Activated T-cell treated with anti-CD3 and anti-CD28 coated beads, Interleukin-2, amount 50 U/mL, for 4 hours (primary cell): ENCODE measurements around the gene TRIM15. TPM values are rescaled to one million over a fixed set of nuclear protein-coding genes. Genes with fewer than 3 reads are reported as not detected.
A peak's percentile ranks its signal among the peaks of the same experiment; 100 is the strongest.
"Not testable (repeated sequence)": the region's sequence is repeated elsewhere in the genome, so short reads cannot be mapped to it uniquely, and the experiment has no call there.

ENCODE experiments used
- ATAC-seq, 2 donors: fragments of 200-7000 bp; cut with Tn5 transposase; one replicate each; pipeline ENCODE4 v1.10.0; 2021
- DNase-seq: peaks from one replicate; pipeline ENCODE4 v3.0.0-alpha.2; 2020
- H3K27me3 Mint-ChIP-seq: one replicate; pipeline ENCODE4 v1.8.0; 2021; ENCODE audit warnings: low read depth, mixed read lengths
- H3K36me3 Mint-ChIP-seq: one replicate; pipeline ENCODE4 v1.8.0; 2022; ENCODE audit warnings: mixed read lengths; ENCODE audit not compliant: insufficient read depth
- H3K4me1 Mint-ChIP-seq: one replicate; pipeline ENCODE4 v1.8.0; 2021; ENCODE audit warnings: low read depth, mixed read lengths
- H3K4me3 Mint-ChIP-seq: one replicate; pipeline ENCODE4 v1.8.0; 2021; ENCODE audit warnings: mild to moderate bottlenecking, moderate library complexity, mixed read lengths
- H3K9me3 Mint-ChIP-seq: one replicate; pipeline ENCODE4 v1.8.0; 2021; ENCODE audit warnings: mixed read lengths
- total RNA-seq, 3 donors: library from RNA; stranded (reverse); gene quantifications; one replicate each; pipeline ENCODE4 v1.2.1, GENCODE V29; 2021

TRIM15 gene
- total RNA-seq, 3 donors from 2014 or later = 0.15 TPM; not detected in 2

GRCh38 chr6:30211899-30212298 lies 48.6 kb downstream of the TRIM15 start:
- Mint-ChIP-seq H3K36me3 (peaks cover 13% of the 10 kb centered on the region), H3K27me3 (no peaks in the 10 kb centered on the region), H3K4me3 (peak overlapping the region; percentile 93), H3K4me1 (peaks cover 70% of the 10 kb centered on the region), H3K9me3 (no peaks in the 10 kb centered on the region)
- ATAC-seq = no peak
- DNase-seq = no peak

- peaks cover 58% of the 10 kb centered on the region for H3K4me1 Mint-ChIP-seq
- H3K4me3 Mint-ChIP-seq = peak within 1 kb of the TSS; percentile 93
- no peaks in the 10 kb centered on the region for H3K9me3 Mint-ChIP-seq
- peaks cover 8% of the 10 kb centered on the region for H3K36me3 Mint-ChIP-seq
- H3K27me3 Mint-ChIP-seq = no peaks in the 10 kb centered on the region
- ATAC-seq (peak; percentile 92 to 95), DNase-seq (peak; percentile 95)
Measured at GRCh38 chr6:30212865-30213666, 49.7 kb downstream of the TRIM15 start, which contains the start of gene TRIM26. TSS of gene TRIM26 (minus strand) at chr6:30213406. CDS start at chr6:30199103, 14,303 bp downstream.

- DNase-seq (no peak), ATAC-seq (no peak)
- H3K4me1 Mint-ChIP-seq = peaks cover 53% of the 10 kb centered on the region
- H3K36me3 Mint-ChIP-seq = peaks cover 8% of the 10 kb centered on the region
- H3K4me3 Mint-ChIP-seq = peak overlapping the region; percentile 93
- H3K27me3 Mint-ChIP-seq = no peaks in the 10 kb centered on the region
- no peaks in the 10 kb centered on the region for H3K9me3 Mint-ChIP-seq
Measured at GRCh38 chr6:30213667-30213956, 50.3 kb downstream of the TRIM15 start.

- H3K4me1 Mint-ChIP-seq = peaks cover 48% of the 10 kb centered on the region
- peaks cover 6% of the 10 kb centered on the region for H3K36me3 Mint-ChIP-seq
- H3K9me3 Mint-ChIP-seq = no peaks in the 10 kb centered on the region
- peak overlapping the region; percentile 93 for H3K4me3 Mint-ChIP-seq
- ATAC-seq (peak; percentile 57 to 62), DNase-seq (peak; percentile 56)
- H3K27me3 Mint-ChIP-seq = no peaks in the 10 kb centered on the region
Measured at GRCh38 chr6:30213957-30214656, 50.8 kb downstream of the TRIM15 start.

- no peaks in the 10 kb centered on the region for H3K27me3 Mint-ChIP-seq
- peak overlapping the region; percentile 93 for H3K4me3 Mint-ChIP-seq
- H3K4me1 Mint-ChIP-seq = peaks cover 51% of the 10 kb centered on the region
- no peak for DNase-seq
- ATAC-seq = no peak
- H3K9me3 Mint-ChIP-seq = no peaks in the 10 kb centered on the region
- H3K36me3 Mint-ChIP-seq = peaks cover 5% of the 10 kb centered on the region
Measured at GRCh38 chr6:30214657-30214982, 51.3 kb downstream of the TRIM15 start.

- Mint-ChIP-seq H3K27me3 (no peaks in the 10 kb centered on the region), H3K4me3 (peak overlapping the region; percentile 46), H3K9me3 (no peaks in the 10 kb centered on the region), H3K36me3 (no peaks in the 10 kb centered on the region), H3K4me1 (peaks cover 37% of the 10 kb centered on the region)
- ATAC-seq (no peak), DNase-seq (no peak)
Measured at GRCh38 chr6:30216096-30216495, 52.8 kb downstream of the TRIM15 start.

GRCh38 chr6:30219244-30219643 lies 55.9 kb downstream of the TRIM15 start:
- Mint-ChIP-seq H3K4me1 (peaks cover 14% of the 10 kb centered on the region), H3K4me3 (no peak overlapping the region), H3K36me3 (peaks cover 9% of the 10 kb centered on the region), H3K27me3 (no peaks in the 10 kb centered on the region), H3K9me3 (peaks cover 11% of the 10 kb centered on the region)
- DNase-seq (peak; percentile 38), ATAC-seq (peak; percentile 57 to 63)

- not testable (repeated sequence) for DNase-seq, H3K27me3 Mint-ChIP-seq, ATAC-seq, H3K4me1 Mint-ChIP-seq, H3K36me3 Mint-ChIP-seq, H3K4me3 Mint-ChIP-seq
- H3K9me3 Mint-ChIP-seq = peaks cover 11% of the 10 kb centered on the region
Measured at GRCh38 chr6:30221395-30221794, 58.0 kb downstream of the TRIM15 start.

- not testable (repeated sequence) for DNase-seq, H3K36me3 Mint-ChIP-seq
Measured at GRCh38 chr6:30221956-30222355, 58.6 kb downstream of the TRIM15 start.

More at GRCh38 chr6:30221956-30222355, 58.6 kb downstream of the TRIM15 start:
- not testable (repeated sequence) for H3K27me3 Mint-ChIP-seq, H3K4me1 Mint-ChIP-seq, ATAC-seq, H3K4me3 Mint-ChIP-seq
- H3K9me3 Mint-ChIP-seq = peaks cover 11% of the 10 kb centered on the region

Other genes with a start within 250 kb of the TRIM15 start
- 1,000 to 10,000 TPM; 1,247 to 1,756 (median 1,527) TPM for gene HLA-A, start 221.0 kb upstream of the TRIM15 start, total RNA-seq
- 10 to 100 TPM; 80.6 to 86.6 (median 84.8) TPM for gene POLR1H, start 102.3 kb upstream of the TRIM15 start, total RNA-seq
- 10 to 100 TPM; 71.9 to 81.6 (median 80.5) TPM for gene PPP1R11, start 96.3 kb upstream of the TRIM15 start, total RNA-seq
- not detected for gene RNF39, start 87.8 kb upstream of the TRIM15 start, total RNA-seq
- gene TRIM31, start 50.5 kb upstream of the TRIM15 start, total RNA-seq = not detected
- gene TRIM40, start 27.4 kb upstream of the TRIM15 start, total RNA-seq = not detected
- not detected for gene TRIM10, start 2.3 kb upstream of the TRIM15 start, total RNA-seq
- 10 to 100 TPM; 57.1 to 72.5 (median 61.6) TPM for gene TRIM26, start 49.9 kb downstream of the TRIM15 start, total RNA-seq
- gene TRIM39, start 163.4 kb downstream of the TRIM15 start, total RNA-seq = 10 to 100 TPM; 25.5 to 33.0 (median 28.0) TPM
- 10 to 100 TPM; 67.3 to 74.8 (median 72.9) TPM for gene RPP21, start 181.6 kb downstream of the TRIM15 start, total RNA-seq